Ureter (tissue), 1 donor: Measurements from ENCODE around the gene WSCD2. TPM values are rescaled to one million over a fixed set of nuclear protein-coding genes. Genes with fewer than 3 reads are reported as not detected.
A peak's percentile ranks its signal among the peaks of the same experiment; 100 is the strongest.

ENCODE experiments used
- DNase-seq: peaks from one replicate; pipeline ENCODE4 v3.0.0-alpha.2; 2020; ENCODE audit warnings: low spot score
- total RNA-seq: library from RNA; stranded (reverse); gene quantifications from one replicate; pipeline ENCODE4 v1.2.4, GENCODE V29; 2023
- donor health status: DM: yes; HTN: yes; CAD: no.

Gene WSCD2
- total RNA-seq, 1 donor from 2014 or later, result 43.7 TPM

GRCh38 chr12:108127654-108128053 lies 1.4 kb upstream of the WSCD2 start:
- DNase-seq, result no peak

- no peak for DNase-seq
Measured at GRCh38 chr12:108128221-108129016, 669 bp upstream of the WSCD2 start.

- DNase-seq, result no peak
Measured at GRCh38 chr12:108131035-108131434, 1.9 kb downstream of the WSCD2 start.

- no peak for DNase-seq
Measured at GRCh38 chr12:108131657-108132126, 2.6 kb downstream of the WSCD2 start.

- DNase-seq, result no peak
Measured at GRCh38 chr12:108133482-108133881, 4.4 kb downstream of the WSCD2 start.

- no peak for DNase-seq
Measured at GRCh38 chr12:108134744-108135143, 5.7 kb downstream of the WSCD2 start.

GRCh38 chr12:108135627-108136026 lies 6.5 kb downstream of the WSCD2 start:
- DNase-seq, result no peak

GRCh38 chr12:108136697-108137096 lies 7.6 kb downstream of the WSCD2 start:
- DNase-seq, result no peak

GRCh38 chr12:108139454-108139853 lies 10.4 kb downstream of the WSCD2 start:
- no peak for DNase-seq

- no peak for DNase-seq
Measured at GRCh38 chr12:108140501-108140900, 11.4 kb downstream of the WSCD2 start.

GRCh38 chr12:108141600-108142130 lies 12.6 kb downstream of the WSCD2 start:
- no peak for DNase-seq

- no peak for DNase-seq
Measured at GRCh38 chr12:108143144-108143543, 14.1 kb downstream of the WSCD2 start.

- DNase-seq, result no peak
Measured at GRCh38 chr12:108144080-108144479, 15.0 kb downstream of the WSCD2 start.

GRCh38 chr12:108145011-108145410 lies 15.9 kb downstream of the WSCD2 start:
- no peak for DNase-seq

- DNase-seq, result no peak
Measured at GRCh38 chr12:108146035-108146893, 17.2 kb downstream of the WSCD2 start.

- no peak for DNase-seq
Measured at GRCh38 chr12:108147279-108147678, 18.2 kb downstream of the WSCD2 start.

GRCh38 chr12:108148521-108149074 lies 19.5 kb downstream of the WSCD2 start:
- DNase-seq, result no peak

GRCh38 chr12:108150436-108150835 lies 21.3 kb downstream of the WSCD2 start:
- no peak for DNase-seq

- no peak for DNase-seq
Measured at GRCh38 chr12:108151533-108152169, 22.6 kb downstream of the WSCD2 start.

GRCh38 chr12:108152170-108152538 lies 23.1 kb downstream of the WSCD2 start:
- no peak for DNase-seq

GRCh38 chr12:108156717-108157116 lies 27.6 kb downstream of the WSCD2 start:
- DNase-seq, result peak; percentile 44
